ENCODE results near the gene ERP27.
A peak's percentile ranks its signal among the peaks of the same experiment; 100 is the strongest.

Gene ERP27

GRCh38 chr12:14938301-14938700 is at the start of gene ERP27:
Gene ERP27 (minus strand): TSS chr12:14938537. CDS start chr12:14938508, 29 bp downstream.
- no peak for DNase-seq

GRCh38 chr12:14988035-14988434 is 49.7 kb upstream of the ERP27 start:
- DNase-seq: no peak

GRCh38 chr12:14986449-14986848 is 48.1 kb upstream of the ERP27 start:
- no peak for DNase-seq

- no peak for DNase-seq
Observed at GRCh38 chr12:14984766-14985285, 46.5 kb upstream of the ERP27 start.

GRCh38 chr12:14984036-14984435 is 45.7 kb upstream of the ERP27 start:
- no peak for DNase-seq

- DNase-seq: no peak
Observed at GRCh38 chr12:14982991-14983390, 44.7 kb upstream of the ERP27 start.

GRCh38 chr12:14982562-14982961 is 44.2 kb upstream of the ERP27 start:
- DNase-seq: no peak

GRCh38 chr12:14981049-14981448 is 42.7 kb upstream of the ERP27 start:
- DNase-seq: no peak

- no peak for DNase-seq
Observed at GRCh38 chr12:14979468-14979867, 41.1 kb upstream of the ERP27 start.

- no peak for DNase-seq
Observed at GRCh38 chr12:14976658-14977057, 38.3 kb upstream of the ERP27 start.

- DNase-seq: no peak
Observed at GRCh38 chr12:14975457-14975856, 37.1 kb upstream of the ERP27 start.

- DNase-seq: no peak
Observed at GRCh38 chr12:14974633-14975032, 36.3 kb upstream of the ERP27 start.

GRCh38 chr12:14972816-14973215 is 34.5 kb upstream of the ERP27 start, which contains the start of gene PDE6H:
Gene PDE6H (plus strand): TSS chr12:14973042. CDS start chr12:14978013, 4,971 bp downstream.
- no peak for DNase-seq

- no peak for DNase-seq
Observed at GRCh38 chr12:14970473-14970872, 32.1 kb upstream of the ERP27 start.

GRCh38 chr12:14968478-14968877 is 30.1 kb upstream of the ERP27 start:
- no peak for DNase-seq

GRCh38 chr12:14965221-14965620 is 26.9 kb upstream of the ERP27 start:
- no peak for DNase-seq

- DNase-seq: no peak
Observed at GRCh38 chr12:14964406-14964805, 26.1 kb upstream of the ERP27 start.

GRCh38 chr12:14963520-14963919 is 25.2 kb upstream of the ERP27 start:
- no peak for DNase-seq

- no peak for DNase-seq
Observed at GRCh38 chr12:14962797-14963196, 24.5 kb upstream of the ERP27 start.

- DNase-seq: no peak
Observed at GRCh38 chr12:14962153-14962539, 23.8 kb upstream of the ERP27 start.

- DNase-seq: peak; percentile 77
Observed at GRCh38 chr12:14961466-14962152, 23.3 kb upstream of the ERP27 start, which contains the start of gene ARHGDIB. Gene ARHGDIB (minus strand): TSS chr12:14961601. CDS start chr12:14950712, 10,889 bp downstream.

GRCh38 chr12:14960548-14961465 is 22.5 kb upstream of the ERP27 start:
- peak; percentile 39 for DNase-seq

- DNase-seq: no peak
Observed at GRCh38 chr12:14959916-14960496, 21.7 kb upstream of the ERP27 start.

All from stimulated activated CD4-positive, alpha-beta T cell treated with anti-CD3 and anti-CD28 coated beads, Interleukin-15, amount 100 ng/mL, for 24 hours (primary cell).